PC-3 (cell line): ENCODE results near the gene SMTNL1. TPM values are rescaled to one million over a fixed set of nuclear protein-coding genes. Genes with fewer than 3 reads are reported as not detected.

Experiments used
- ATAC-seq: fragments of 200-7000 bp; cut with Tn5 transposase; 2 replicates; pipeline ENCODE4 v1.9.1; 2020; ENCODE audit warnings: mild to moderate bottlenecking, moderate library complexity
- BruUV-seq: library from RNA; stranded (reverse); fragments of 400-500 nt; replicated peaks from 2 replicates; lab custom pipeline; 2021; lab: Mats Ljungman, UMichigan
- CTCF ChIA-PET: fragments of 300-600 bp; sonication (Branson Sonifier 250); formaldehyde crosslinking; loops from one replicate; lab custom pipeline; 2022; ENCODE audit warnings: antibody characterized with exemption; lab: Charles Lee
- POLR2A ChIA-PET: fragments of 300-600 bp; sonication (Branson Sonifier 250); formaldehyde crosslinking; loops from one replicate; lab custom pipeline; 2022; ENCODE audit warnings: antibody characterized with exemption; ENCODE audit not compliant: unreplicated experiment; lab: Charles Lee
- DNase-seq: peaks from one replicate; pipeline ENCODE4 v3.0.0-alpha.2; 2015
- H2AFZ ChIP-seq: fragments of 300-600 bp; sonication (generic); 2 replicates; pipeline ENCODE4 v1.6.0; 2016; ENCODE audit warnings: antibody characterized with exemption, low read length
- H3F3A ChIP-seq: fragments of 300-600 bp; sonication (generic); one replicate; pipeline ENCODE4 v1.6.0; 2017; ENCODE audit warnings: antibody characterized with exemption, low read length, control low read depth, mild to moderate bottlenecking; ENCODE audit not compliant: unreplicated experiment
- H3K27ac ChIP-seq: fragments of 300-600 bp; sonication (generic); 2 replicates; pipeline ENCODE4 v1.5.1; 2016; ENCODE audit warnings: mild to moderate bottlenecking, low read length
- H3K27me3 ChIP-seq: fragments of 300-600 bp; sonication (generic); 2 replicates; pipeline ENCODE4 v1.6.1; 2016; ENCODE audit warnings: low read length, mixed read lengths
- H3K36me3 ChIP-seq: fragments of 300-600 bp; sonication (generic); 2 replicates; pipeline ENCODE4 v1.6.1; 2016; ENCODE audit warnings: low read depth, mixed run types, low read length, mixed read lengths
- H3K4me1 ChIP-seq: fragments of 300-600 bp; sonication (generic); 2 replicates; pipeline ENCODE4 v1.5.1; 2016; ENCODE audit warnings: low read length; ENCODE audit not compliant: insufficient read depth
- H3K4me2 ChIP-seq: fragments of 300-600 bp; sonication (generic); 2 replicates; pipeline ENCODE4 v1.6.0; 2016; ENCODE audit warnings: low read length
- H3K4me3 ChIP-seq: fragments of 300-600 bp; sonication (generic); 2 replicates; pipeline ENCODE4 v1.5.1; 2016; ENCODE audit warnings: mild to moderate bottlenecking, low read length, mixed read lengths
- H3K79me2 ChIP-seq: fragments of 300-600 bp; sonication (generic); 2 replicates; pipeline ENCODE4 v1.6.1; 2017; ENCODE audit warnings: low read length, mixed read lengths
- H3K9ac ChIP-seq: fragments of 300-600 bp; sonication (generic); 2 replicates; pipeline ENCODE4 v1.6.0; 2016; ENCODE audit warnings: mild to moderate bottlenecking, low read length
- H3K9me2 ChIP-seq: fragments of 300-600 bp; sonication (generic); replicated peaks from 2 replicates; pipeline ENCODE4 v1.6.1; 2016; ENCODE audit warnings: mixed run types, low read length, mixed read lengths
- H3K9me3 ChIP-seq: fragments of 300-600 bp; sonication (generic); 2 replicates; pipeline ENCODE4 v1.6.1; 2016; ENCODE audit warnings: low read length, mixed read lengths
- H4K20me1 ChIP-seq: fragments of 300-600 bp; sonication (generic); 2 replicates; pipeline ENCODE4 v1.6.1; 2016; ENCODE audit warnings: low read length, mixed read lengths
- EZH2 ChIP-seq: fragments of 300-600 bp; sonication (generic); IDR thresholded peaks from one replicate; pipeline ENCODE4 v1.6.1; 2017; ENCODE audit warnings: antibody characterized with exemption, mild to moderate bottlenecking, low read length; ENCODE audit not compliant: unreplicated experiment
- EZH2phosphoT487 ChIP-seq: fragments of 300-600 bp; sonication (generic); IDR thresholded peaks from 2 replicates; pipeline ENCODE4 v1.6.1; 2018; ENCODE audit warnings: mild to moderate bottlenecking, antibody characterized with exemption, low read length, borderline replicate concordance
- intact Hi-C: fragments of 100-400 bp; cut with micrococcal nuclease; formaldehyde crosslinking; loops from 2 replicates; pipeline ENCODE4 v1.9.0; 2023
- total RNA-seq: library from RNA; depleted of rRNA; stranded (reverse); fragments of >200 nt; gene quantifications from 2 replicates; pipeline ENCODE4 v1.2.3, GENCODE V29; 2014
- TF ChIP-seq, protein P1 (sequence below): fragments of 300-600 bp; sonication (generic); conservative IDR thresholded peaks from 2 replicates; pipeline ENCODE4 v1.5.1; 2017; ENCODE audit warnings: antibody characterized with exemption, low read depth, mild to moderate bottlenecking, low read length

SMTNL1 gene
- total RNA-seq, 1 experiment from 2014 or later = not detected

DNA sequence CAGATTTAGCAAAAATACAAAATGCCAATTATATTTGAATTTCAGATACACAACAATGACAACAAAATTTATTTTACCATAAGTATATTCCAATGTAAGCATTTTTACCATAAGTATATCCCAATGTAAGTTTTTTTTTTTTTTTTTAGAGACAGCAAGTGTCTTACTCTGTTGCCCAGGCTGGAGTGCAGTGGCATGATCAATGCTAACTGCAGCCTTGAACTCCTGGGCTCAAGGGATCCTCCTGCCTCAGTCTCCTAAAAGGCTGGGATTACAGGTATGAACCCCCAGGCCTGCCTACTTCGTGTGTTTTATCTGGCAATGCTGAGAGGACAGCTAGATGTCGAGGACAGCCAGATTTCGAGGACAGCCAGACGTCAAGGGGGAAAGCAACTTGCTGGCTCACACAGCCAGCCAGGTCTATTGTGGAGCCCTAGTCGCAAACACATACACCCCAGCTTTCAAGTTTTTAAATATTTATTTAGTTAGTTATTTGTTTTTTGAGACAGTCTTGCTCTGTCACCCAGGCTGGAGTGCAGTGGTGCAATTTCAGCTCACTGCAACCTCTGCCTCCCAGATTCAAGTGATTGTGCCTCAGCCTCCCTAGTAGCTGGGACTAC is 59.0 kb downstream of the SMTNL1 start:
- ATAC-seq = no peak

DNA sequence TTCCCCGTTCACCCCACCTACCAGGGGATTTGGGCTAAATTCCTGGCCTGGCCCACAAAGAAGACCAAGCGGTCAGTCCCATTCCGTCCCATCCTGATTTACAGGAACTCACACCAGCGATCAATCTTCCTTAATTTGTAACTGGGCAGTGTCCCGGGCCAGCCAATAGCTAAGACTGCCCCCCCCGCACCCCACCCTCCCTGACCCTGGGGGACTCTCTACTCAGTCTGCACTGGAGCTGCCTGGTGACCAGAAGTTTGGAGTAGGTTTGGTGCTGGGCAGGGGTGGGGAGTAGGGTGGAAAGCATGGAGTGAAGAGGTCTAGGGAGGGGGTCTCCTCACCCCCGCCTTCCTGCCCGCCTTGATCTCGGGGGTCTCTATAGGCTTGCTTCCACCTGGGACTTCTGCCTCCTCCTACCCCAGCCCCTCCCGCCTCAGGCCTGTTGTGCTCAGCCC is 60.1 kb downstream of the SMTNL1 start, which contains the start of gene SERPING1:
Gene SERPING1, plus strand, starts transcription at position 225 of the 455 bp plus-strand sequence. CDS start 586 bp downstream, outside the sequence.
- H3K79me2 ChIP-seq = no peaks in the 10 kb centered on the region
- no peaks in the 10 kb centered on the region for H3K36me3 ChIP-seq
- no peak within 1 kb of the TSS for H3K9ac ChIP-seq
- no peaks in the 10 kb centered on the region for H4K20me1 ChIP-seq
- no peak for DNase-seq
- no peak within 1 kb of the TSS for H3K27ac ChIP-seq
- CTCF ChIA-PET = no interaction called here
- H3K9me2 ChIP-seq = no peaks in the 10 kb centered on the region
- no peak for ATAC-seq
- BruUV-seq = no TSS peak
- no peaks in the 10 kb centered on the region for H3K9me3 ChIP-seq
- peaks cover 62% of the 10 kb centered on the region for H3K27me3 ChIP-seq
- H3K4me3 ChIP-seq = no peak within 1 kb of the TSS
- no peaks in the 10 kb centered on the region for H3K4me1 ChIP-seq
- H3K4me2 ChIP-seq = no peak within 1 kb of the TSS
- intact Hi-C loops = no loop called here
- TF ChIP-seq EZH2phosphoT487 (no peak), EZH2 (no peak)
- TF ChIP-seq, protein P1, sequence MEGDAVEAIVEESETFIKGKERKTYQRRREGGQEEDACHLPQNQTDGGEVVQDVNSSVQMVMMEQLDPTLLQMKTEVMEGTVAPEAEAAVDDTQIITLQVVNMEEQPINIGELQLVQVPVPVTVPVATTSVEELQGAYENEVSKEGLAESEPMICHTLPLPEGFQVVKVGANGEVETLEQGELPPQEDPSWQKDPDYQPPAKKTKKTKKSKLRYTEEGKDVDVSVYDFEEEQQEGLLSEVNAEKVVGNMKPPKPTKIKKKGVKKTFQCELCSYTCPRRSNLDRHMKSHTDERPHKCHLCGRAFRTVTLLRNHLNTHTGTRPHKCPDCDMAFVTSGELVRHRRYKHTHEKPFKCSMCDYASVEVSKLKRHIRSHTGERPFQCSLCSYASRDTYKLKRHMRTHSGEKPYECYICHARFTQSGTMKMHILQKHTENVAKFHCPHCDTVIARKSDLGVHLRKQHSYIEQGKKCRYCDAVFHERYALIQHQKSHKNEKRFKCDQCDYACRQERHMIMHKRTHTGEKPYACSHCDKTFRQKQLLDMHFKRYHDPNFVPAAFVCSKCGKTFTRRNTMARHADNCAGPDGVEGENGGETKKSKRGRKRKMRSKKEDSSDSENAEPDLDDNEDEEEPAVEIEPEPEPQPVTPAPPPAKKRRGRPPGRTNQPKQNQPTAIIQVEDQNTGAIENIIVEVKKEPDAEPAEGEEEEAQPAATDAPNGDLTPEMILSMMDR = no peak
- H3F3A ChIP-seq = no peaks in the 10 kb centered on the region
- POLR2A ChIA-PET = no interaction called here
- no peak within 1 kb of the TSS for H2AFZ ChIP-seq

More for the DNA sequence above, 59.0 kb downstream of the SMTNL1 start:
- no peak overlapping the region for H3K4me2 ChIP-seq
- H3K9me3 ChIP-seq = no peaks in the 10 kb centered on the region
- no peaks in the 10 kb centered on the region for H3K36me3 ChIP-seq
- H3K27me3 ChIP-seq = peaks cover 61% of the 10 kb centered on the region
- no peak overlapping the region for H3K27ac ChIP-seq
- no TSS peak for BruUV-seq
- CTCF ChIA-PET = no interaction called here
- POLR2A ChIA-PET = no interaction called here
- intact Hi-C loops = no loop called here
- no peak overlapping the region for H3K9ac ChIP-seq
- no peaks in the 10 kb centered on the region for H3K4me1 ChIP-seq
- H3K9me2 ChIP-seq = no peaks in the 10 kb centered on the region
- no peaks in the 10 kb centered on the region for H3F3A ChIP-seq
- no peak overlapping the region for H2AFZ ChIP-seq
- no peaks in the 10 kb centered on the region for H4K20me1 ChIP-seq
- no peak for DNase-seq
- TF ChIP-seq EZH2phosphoT487 (no peak), EZH2 (no peak)
- TF ChIP-seq, protein P1 = no peak
- H3K4me3 ChIP-seq = no peak overlapping the region
- H3K79me2 ChIP-seq = no peaks in the 10 kb centered on the region
